ENCODE data around the gene CCSAP. TPM values are rescaled to one million over a fixed set of nuclear protein-coding genes. Genes with fewer than 3 reads are reported as not detected.

The CCSAP gene
- total RNA-seq, 2 experiments from 2014 or later: 4.9 to 5.0 TPM

DNA sequence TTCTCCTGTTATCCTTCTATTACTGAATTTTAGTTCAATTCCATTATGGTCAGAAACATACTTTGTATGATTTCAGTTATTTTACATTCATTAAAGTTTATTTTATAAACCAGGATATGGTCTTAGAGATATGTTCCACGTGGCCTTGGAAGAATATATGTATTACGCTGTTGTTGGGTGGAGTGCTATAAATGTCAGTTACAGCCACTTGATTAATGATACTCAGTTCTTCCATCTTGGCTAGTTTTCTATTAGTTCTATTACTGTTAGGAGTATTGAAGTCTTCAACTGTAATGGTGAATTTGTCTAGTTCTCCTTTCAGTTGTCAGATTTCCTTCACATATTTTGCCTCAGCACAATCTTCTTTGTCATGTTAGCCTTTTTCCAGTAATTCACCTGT lies 26.7 kb downstream of the CCSAP start:
- intact Hi-C loops (cut with micrococcal nuclease): no loop called here
- H3K27ac Mint-ChIP-seq: no peak overlapping the region
- CTCF ChIA-PET: no interaction called here
- no peaks in the 10 kb centered on the region for H3K27me3 Mint-ChIP-seq (ENCODE audit: low read depth)
- no peaks in the 10 kb centered on the region for H3K9me3 Mint-ChIP-seq
- no peaks in the 10 kb centered on the region for H3K4me1 Mint-ChIP-seq (ENCODE audit: low read depth)
- no peak overlapping the region for H3K4me3 Mint-ChIP-seq
- no peak for DNase-seq
- peaks cover 7% of the 10 kb centered on the region for H3K36me3 Mint-ChIP-seq (ENCODE audit: low read depth)

DNA sequence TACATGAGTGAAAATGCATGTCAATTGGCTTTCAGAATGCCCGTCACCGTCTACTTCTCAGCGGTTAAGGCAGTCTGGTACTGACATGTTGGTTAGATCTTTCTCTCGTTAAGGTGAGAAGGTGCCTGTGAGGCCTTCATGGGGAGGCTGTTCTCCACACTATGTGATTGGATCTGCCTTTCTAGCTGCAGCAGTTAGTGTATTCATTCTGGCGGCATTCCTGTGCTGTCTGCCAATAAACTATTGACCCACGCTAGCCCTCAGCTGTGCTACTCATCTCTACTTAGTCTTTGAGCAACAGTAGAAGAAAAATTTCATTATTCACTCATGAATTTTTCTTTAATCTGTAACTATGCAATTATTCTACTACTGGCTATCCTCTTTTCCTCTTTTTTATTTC lies 32.0 kb downstream of the CCSAP start:
- Mint-ChIP-seq H3K9me3 (no peaks in the 10 kb centered on the region), H3K27ac (no peak overlapping the region), H3K4me1 (ENCODE audit: low read depth) (no peaks in the 10 kb centered on the region), H3K36me3 (ENCODE audit: low read depth) (peaks cover 4% of the 10 kb centered on the region), H3K27me3 (ENCODE audit: low read depth) (no peaks in the 10 kb centered on the region), H3K4me3 (no peak overlapping the region)
- intact Hi-C loops (cut with micrococcal nuclease): no loop called here
- CTCF ChIA-PET: no interaction called here
- no peak for DNase-seq

DNA sequence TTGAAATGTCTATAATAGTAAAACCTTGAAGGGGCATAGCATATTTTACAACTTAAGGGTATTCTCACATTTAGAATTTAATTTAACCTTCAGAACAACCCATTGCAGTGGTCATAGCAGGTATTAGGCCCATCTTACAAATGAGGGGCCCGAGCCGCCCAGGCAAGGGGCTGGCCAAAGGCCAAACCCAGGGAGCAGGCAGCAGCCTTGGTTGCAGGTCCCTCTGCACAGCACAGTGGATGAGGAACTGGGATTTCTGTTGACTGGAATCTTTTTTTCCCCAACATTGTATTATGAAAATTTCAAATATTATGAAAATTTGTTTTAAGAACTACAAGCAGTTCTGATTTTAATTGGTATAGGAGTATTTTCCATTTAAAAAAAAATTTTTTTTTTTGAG lies 33.2 kb downstream of the CCSAP start:
- intact Hi-C loops (cut with micrococcal nuclease): no loop called here
- Mint-ChIP-seq H3K27me3 (ENCODE audit: low read depth) (no peaks in the 10 kb centered on the region), H3K27ac (no peak overlapping the region), H3K36me3 (ENCODE audit: low read depth) (peaks cover 4% of the 10 kb centered on the region), H3K4me1 (ENCODE audit: low read depth) (no peaks in the 10 kb centered on the region), H3K4me3 (no peak overlapping the region), H3K9me3 (no peaks in the 10 kb centered on the region)
- DNase-seq: no peak
- CTCF ChIA-PET: no interaction called here

DNA sequence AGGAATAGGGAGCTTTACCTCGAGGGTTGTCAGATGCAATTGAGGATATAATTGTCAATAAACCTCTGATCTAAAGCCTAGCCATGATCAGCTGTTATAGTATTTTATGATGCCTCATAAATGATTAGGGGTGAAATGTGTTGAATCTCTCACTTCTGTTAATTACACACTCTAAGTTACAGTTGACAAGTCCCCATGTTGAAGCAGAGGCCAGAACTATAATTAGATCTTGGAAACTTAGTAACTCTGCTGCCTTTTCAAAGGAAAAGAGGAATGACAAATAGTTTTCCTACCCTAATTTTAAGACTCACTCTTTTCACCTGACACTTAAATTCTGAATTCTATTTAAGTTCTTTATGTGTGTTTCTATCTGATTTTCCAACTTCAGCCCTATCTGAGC lies 33.8 kb downstream of the CCSAP start:
- Mint-ChIP-seq H3K27ac (no peak overlapping the region), H3K27me3 (ENCODE audit: low read depth) (no peaks in the 10 kb centered on the region)

DNA sequence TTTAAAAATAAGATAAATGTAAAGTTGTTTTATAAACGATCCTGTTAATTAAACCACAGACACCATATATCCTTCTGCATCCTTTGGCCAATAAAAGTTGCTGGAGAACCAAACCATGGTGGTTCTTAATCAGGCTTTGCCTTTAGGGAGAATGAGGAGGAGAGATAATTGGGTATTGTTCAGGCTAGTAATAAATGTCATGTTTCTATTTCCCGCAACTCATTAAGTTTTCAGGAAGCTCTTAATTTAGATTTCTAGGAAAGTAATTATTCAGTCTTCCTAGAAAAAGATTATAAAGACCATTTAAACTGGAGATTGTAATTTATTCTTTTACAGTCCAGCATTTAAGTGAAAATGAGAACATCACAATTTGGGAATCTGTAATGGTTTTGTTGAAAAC lies 37.5 kb downstream of the CCSAP start:
- no peak overlapping the region for H3K4me3 Mint-ChIP-seq

More for the DNA sequence above, 33.8 kb downstream of the CCSAP start:
- Mint-ChIP-seq H3K4me3 (no peak overlapping the region), H3K36me3 (ENCODE audit: low read depth) (peaks cover 6% of the 10 kb centered on the region), H3K4me1 (ENCODE audit: low read depth) (no peaks in the 10 kb centered on the region), H3K9me3 (no peaks in the 10 kb centered on the region)
- intact Hi-C loops (cut with micrococcal nuclease): no loop called here
- no peak for DNase-seq
- CTCF ChIA-PET: no interaction called here

DNA sequence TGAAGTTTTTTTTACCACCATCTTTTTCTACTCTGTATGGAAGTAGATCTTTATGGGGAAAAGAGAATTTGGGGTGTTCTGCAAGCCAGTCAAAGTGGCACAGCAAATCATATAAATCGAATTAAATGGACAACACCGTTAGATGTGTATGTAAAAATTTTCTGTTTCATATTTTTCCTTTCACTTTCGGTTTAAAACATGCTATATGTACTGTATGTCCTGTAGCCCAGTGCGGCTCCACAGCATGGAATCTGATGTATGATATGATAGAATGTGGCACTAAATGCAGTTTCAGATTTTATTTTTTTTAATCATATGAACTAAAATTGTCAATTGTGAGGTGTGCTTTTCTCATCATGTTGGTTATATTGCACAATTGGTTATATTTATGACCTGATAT lies 39.0 kb downstream of the CCSAP start:
- H3K9me3 Mint-ChIP-seq: no peaks in the 10 kb centered on the region
- no peaks in the 10 kb centered on the region for H3K4me1 Mint-ChIP-seq (ENCODE audit: low read depth)
- intact Hi-C loops (cut with micrococcal nuclease): no loop called here
- H3K36me3 Mint-ChIP-seq (ENCODE audit: low read depth): peaks cover 19% of the 10 kb centered on the region
- no peak for DNase-seq
- no peak overlapping the region for H3K27ac Mint-ChIP-seq
- CTCF ChIA-PET: no interaction called here
- no peaks in the 10 kb centered on the region for H3K27me3 Mint-ChIP-seq (ENCODE audit: low read depth)
- no peak overlapping the region for H3K4me3 Mint-ChIP-seq

More for the DNA sequence above, 37.5 kb downstream of the CCSAP start:
- CTCF ChIA-PET: interaction anchor here (1.2 kb wide), 1 partner anchor 46 kb away, joined by 3 read pairs; no protein-coding TSS in a partner anchor
- intact Hi-C loops (cut with micrococcal nuclease): no loop called here
- Mint-ChIP-seq H3K9me3 (no peaks in the 10 kb centered on the region), H3K27ac (no peak overlapping the region), H3K36me3 (ENCODE audit: low read depth) (peaks cover 15% of the 10 kb centered on the region), H3K27me3 (ENCODE audit: low read depth) (no peaks in the 10 kb centered on the region), H3K4me1 (ENCODE audit: low read depth) (no peaks in the 10 kb centered on the region)
- no peak for DNase-seq

DNA sequence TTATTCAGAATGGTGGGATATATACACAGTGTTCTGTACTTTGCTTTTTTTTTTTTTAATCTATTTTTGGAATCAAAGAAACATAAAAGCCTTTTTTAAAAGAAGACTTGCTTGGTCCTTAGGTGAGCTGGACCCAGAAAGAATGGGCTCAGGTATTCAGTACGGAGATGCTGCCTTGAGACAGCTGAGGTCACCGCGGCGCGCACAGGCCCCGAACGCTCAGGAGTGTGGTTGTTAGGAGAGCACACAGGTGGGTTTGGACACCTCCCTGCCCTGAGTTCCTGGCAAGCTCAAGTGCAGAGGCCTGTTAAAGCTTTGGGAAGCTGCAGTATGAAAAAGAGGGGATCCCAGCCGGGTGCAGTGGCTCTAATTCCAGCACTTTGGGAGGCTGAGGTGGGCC lies 40.1 kb downstream of the CCSAP start:
- Mint-ChIP-seq H3K27ac (no peak overlapping the region), H3K36me3 (ENCODE audit: low read depth) (peaks cover 19% of the 10 kb centered on the region), H3K4me1 (ENCODE audit: low read depth) (no peaks in the 10 kb centered on the region), H3K27me3 (ENCODE audit: low read depth) (no peaks in the 10 kb centered on the region), H3K4me3 (no peak overlapping the region), H3K9me3 (no peaks in the 10 kb centered on the region)
- intact Hi-C loops (cut with micrococcal nuclease): no loop called here
- CTCF ChIA-PET: no interaction called here
- no peak for DNase-seq

DNA sequence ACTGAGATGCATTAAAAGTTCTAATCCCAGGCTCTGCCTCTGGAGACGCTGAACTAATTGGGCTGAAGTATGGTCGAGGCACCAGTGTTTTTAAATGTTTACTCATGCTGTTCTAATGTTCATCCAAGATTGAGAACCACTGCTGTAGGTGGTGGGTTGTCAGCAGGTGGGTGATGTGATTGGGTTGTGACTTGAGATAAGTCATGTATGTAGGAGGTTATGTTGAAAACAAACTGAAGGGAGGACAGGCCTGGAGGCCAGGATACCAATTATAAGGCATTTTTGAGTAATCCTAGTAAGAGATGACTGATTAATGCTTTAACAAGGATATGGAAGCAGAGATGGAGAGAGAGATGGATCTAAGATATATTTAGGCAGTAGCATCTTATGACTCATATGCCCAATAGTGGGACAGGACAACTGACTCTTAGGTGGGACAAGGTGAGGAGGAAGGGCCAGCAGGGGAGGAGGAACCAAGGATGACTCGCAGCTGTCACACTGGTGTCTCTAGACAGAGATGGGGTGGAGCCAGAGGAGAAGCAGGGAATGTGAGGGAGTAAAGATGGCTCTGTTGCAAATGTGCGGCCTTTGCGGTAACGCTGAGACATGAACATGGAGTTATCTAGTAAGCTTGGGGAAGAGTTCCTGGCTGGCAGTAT lies 42.6 kb downstream of the CCSAP start:
- Mint-ChIP-seq H3K4me3 (no peak overlapping the region), H3K4me1 (ENCODE audit: low read depth) (no peaks in the 10 kb centered on the region), H3K9me3 (no peaks in the 10 kb centered on the region), H3K36me3 (ENCODE audit: low read depth) (peaks cover 19% of the 10 kb centered on the region), H3K27ac (no peak overlapping the region), H3K27me3 (ENCODE audit: low read depth) (no peaks in the 10 kb centered on the region)
- no peak for DNase-seq
- intact Hi-C loops (cut with micrococcal nuclease): no loop called here
- CTCF ChIA-PET: no interaction called here

DNA sequence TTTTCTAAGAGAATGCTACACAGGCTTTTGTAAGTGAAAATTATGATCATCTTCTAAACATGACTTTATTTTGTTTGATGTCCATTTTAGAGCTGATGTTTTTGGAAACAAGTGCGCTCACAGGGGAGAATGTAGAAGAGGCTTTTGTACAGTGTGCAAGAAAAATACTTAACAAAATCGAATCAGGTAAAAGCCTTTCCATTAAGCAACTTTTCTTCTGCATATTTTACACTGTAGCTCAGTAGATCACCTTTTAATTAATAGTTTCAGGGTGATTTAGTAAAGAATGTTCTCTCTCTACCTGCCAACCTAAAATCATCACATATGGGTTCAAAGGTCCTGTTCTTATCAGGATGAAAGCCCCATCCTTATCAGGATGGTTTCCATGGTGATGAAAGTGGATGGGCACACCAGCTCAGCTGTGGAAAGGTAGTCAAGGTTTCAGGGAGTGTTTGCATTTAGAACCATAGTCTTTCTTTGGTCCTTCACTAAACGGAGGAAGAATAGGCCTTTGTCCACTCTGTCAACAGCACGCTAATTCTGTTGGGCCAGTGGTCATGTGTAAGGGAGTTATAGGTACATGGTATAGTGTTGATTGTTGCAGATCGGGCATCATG lies 43.9 kb downstream of the CCSAP start:
- Mint-ChIP-seq H3K27ac (no peak overlapping the region), H3K9me3 (no peaks in the 10 kb centered on the region), H3K4me1 (ENCODE audit: low read depth) (no peaks in the 10 kb centered on the region), H3K4me3 (no peak overlapping the region), H3K36me3 (ENCODE audit: low read depth) (peaks cover 17% of the 10 kb centered on the region), H3K27me3 (ENCODE audit: low read depth) (no peaks in the 10 kb centered on the region)
- intact Hi-C loops (cut with micrococcal nuclease): no loop called here
- DNase-seq: no peak
- CTCF ChIA-PET: no interaction called here

DNA sequence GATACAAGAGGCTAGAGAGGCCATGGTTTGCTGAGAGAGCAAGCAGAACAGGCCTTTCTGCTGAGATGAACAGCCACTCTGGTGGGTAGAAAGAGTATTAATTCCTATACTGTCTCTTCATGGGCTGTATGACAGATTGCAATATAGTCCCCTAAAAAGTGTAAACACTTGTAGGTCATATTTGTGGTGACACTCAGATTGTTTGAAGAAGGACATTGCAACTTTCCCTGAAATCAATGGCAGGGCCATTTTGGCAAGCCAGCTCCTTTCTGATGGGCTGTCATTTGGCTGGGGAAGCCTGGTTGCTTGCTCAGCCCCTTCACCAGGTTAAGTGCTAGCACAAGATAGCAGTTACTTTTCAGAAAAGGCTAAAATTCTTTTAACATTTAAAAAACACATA lies 44.4 kb downstream of the CCSAP start:
- CTCF ChIA-PET: no interaction called here

DNA sequence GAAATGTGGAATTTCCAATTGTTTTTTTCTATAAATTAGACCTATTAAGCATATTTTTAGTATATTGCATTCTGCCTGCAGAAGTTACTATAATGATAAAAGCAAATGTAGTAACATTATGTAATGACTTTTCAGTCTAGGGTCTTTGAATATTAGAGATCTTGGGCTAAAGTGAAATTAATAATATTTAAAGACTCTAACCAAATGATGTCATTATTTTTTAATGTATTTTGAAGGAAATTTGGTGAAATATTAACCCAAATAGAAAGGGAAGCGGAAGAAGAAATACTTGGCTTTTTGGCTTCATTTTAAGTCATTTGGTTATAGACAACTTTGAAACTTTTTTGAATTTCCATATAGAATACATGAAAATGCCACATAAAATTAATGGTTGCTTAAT lies 45.1 kb downstream of the CCSAP start:
- H3K4me3 Mint-ChIP-seq: no peak overlapping the region
- CTCF ChIA-PET: no interaction called here

More for the DNA sequence above, 44.4 kb downstream of the CCSAP start:
- Mint-ChIP-seq H3K36me3 (ENCODE audit: low read depth) (peaks cover 16% of the 10 kb centered on the region), H3K4me3 (no peak overlapping the region), H3K9me3 (no peaks in the 10 kb centered on the region), H3K27me3 (ENCODE audit: low read depth) (no peaks in the 10 kb centered on the region), H3K4me1 (ENCODE audit: low read depth) (no peaks in the 10 kb centered on the region), H3K27ac (no peak overlapping the region)
- DNase-seq: no peak
- intact Hi-C loops (cut with micrococcal nuclease): no loop called here

DNA sequence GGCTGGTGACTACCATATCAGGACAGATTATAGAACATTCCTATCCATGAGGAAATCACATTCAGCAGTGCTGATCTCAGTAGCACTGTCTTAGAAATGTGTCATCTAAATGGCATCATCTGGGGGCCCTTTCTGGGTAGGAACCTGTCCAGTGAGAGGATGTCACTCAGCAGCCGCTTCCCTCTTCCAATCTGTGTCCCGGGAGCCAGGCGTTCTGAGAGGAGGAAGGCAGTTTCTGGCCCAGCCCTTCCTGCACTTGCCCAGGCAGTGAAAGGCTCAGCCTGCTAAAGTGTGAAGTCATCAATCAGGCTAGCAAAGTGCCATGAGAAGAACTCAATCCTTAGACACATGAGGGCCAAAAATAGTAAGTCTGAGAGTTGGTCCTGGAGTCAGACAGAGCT lies 46.3 kb downstream of the CCSAP start:
- H3K27ac Mint-ChIP-seq: no peak overlapping the region

More for the DNA sequence above, 45.1 kb downstream of the CCSAP start:
- DNase-seq: no peak
- intact Hi-C loops (cut with micrococcal nuclease): no loop called here
- Mint-ChIP-seq H3K9me3 (no peaks in the 10 kb centered on the region), H3K27ac (no peak overlapping the region), H3K27me3 (ENCODE audit: low read depth) (no peaks in the 10 kb centered on the region), H3K36me3 (ENCODE audit: low read depth) (peaks cover 11% of the 10 kb centered on the region), H3K4me1 (ENCODE audit: low read depth) (no peaks in the 10 kb centered on the region)

DNA sequence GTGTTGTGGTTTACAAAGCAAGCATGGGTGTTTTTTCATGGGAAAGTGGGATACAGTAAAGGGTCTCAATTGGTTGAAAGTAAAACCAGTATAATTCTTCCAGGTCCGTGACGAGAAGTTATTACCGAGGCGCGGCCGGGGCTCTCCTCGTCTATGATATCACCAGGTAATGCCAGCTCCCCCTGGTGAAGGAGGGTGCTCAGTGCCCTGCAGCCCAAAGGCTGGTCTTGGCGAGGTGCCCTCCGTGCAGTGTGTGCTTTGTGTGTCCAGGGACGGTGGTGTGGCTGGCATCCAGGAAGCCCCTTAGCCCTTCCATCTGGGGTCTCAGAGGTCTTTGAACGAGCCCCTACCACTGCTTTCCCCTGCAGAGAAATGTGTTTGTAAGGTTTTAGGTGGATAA lies 47.1 kb downstream of the CCSAP start:
- Mint-ChIP-seq H3K9me3 (no peaks in the 10 kb centered on the region), H3K4me1 (ENCODE audit: low read depth) (no peaks in the 10 kb centered on the region), H3K36me3 (ENCODE audit: low read depth) (peaks cover 20% of the 10 kb centered on the region), H3K4me3 (no peak overlapping the region), H3K27me3 (ENCODE audit: low read depth) (no peaks in the 10 kb centered on the region), H3K27ac (no peak overlapping the region)
- CTCF ChIA-PET: no interaction called here
- intact Hi-C loops (cut with micrococcal nuclease): no loop called here
- DNase-seq: no peak

More for the DNA sequence above, 46.3 kb downstream of the CCSAP start:
- intact Hi-C loops (cut with micrococcal nuclease): no loop called here
- Mint-ChIP-seq H3K4me1 (ENCODE audit: low read depth) (no peaks in the 10 kb centered on the region), H3K27me3 (ENCODE audit: low read depth) (no peaks in the 10 kb centered on the region), H3K4me3 (no peak overlapping the region), H3K36me3 (ENCODE audit: low read depth) (peaks cover 16% of the 10 kb centered on the region), H3K9me3 (no peaks in the 10 kb centered on the region)
- CTCF ChIA-PET: no interaction called here
- DNase-seq: no peak

Data from activated naive CD4-positive, alpha-beta T cell treated with anti-CD3 and anti-CD28 coated beads for 36 hours (primary cell).